ENCODE data around the gene AJAP1.

The AJAP1 gene

DNA sequence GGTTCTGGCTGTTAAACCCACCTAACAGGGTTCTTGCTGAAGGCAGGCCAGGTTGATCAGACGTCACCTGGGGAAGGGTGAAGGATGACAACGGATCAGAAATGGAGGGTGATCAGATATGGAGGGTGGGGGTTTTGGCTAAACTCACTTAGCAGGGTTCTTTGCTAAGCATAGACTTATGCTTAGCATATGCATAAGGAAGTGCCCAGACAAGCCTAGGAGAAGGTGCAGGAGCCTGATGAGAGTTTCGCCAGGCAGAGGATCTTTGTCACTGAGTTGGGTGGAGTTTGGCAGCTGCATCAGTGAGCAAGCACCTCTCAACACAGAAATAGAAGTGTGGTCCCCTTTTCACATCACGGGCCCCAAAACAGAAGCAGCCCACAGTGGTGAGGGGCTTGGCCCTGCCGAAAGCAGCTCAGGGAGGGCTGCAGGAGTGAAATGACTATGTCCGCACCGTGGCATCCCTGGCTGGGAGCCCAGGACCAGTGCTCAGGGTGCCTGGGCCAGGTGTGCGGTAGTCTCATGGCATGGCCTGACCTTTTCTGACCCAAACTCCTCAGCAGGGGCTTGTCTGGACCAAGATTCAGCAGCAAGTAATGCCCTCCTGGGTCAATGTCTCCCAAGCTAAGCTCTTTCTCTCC is 101.6 kb downstream of the AJAP1 start:
- Histone ChIP-seq H3K36me3 (ENCODE audit: insufficient read depth, low read length) (no peaks in the 10 kb centered on the region), H3K9me3 (ENCODE audit: low read length) (no peaks in the 10 kb centered on the region), H3K27me3 (ENCODE audit: insufficient read depth, low read length) (peaks cover 3% of the 10 kb centered on the region), H3K4me1 (ENCODE audit: insufficient read depth, low read length) (no peaks in the 10 kb centered on the region), H2AFZ (ENCODE audit: low read depth, low read length) (no peak overlapping the region), H3K4me3 (ENCODE audit: low read length) (no peak overlapping the region)

DNA sequence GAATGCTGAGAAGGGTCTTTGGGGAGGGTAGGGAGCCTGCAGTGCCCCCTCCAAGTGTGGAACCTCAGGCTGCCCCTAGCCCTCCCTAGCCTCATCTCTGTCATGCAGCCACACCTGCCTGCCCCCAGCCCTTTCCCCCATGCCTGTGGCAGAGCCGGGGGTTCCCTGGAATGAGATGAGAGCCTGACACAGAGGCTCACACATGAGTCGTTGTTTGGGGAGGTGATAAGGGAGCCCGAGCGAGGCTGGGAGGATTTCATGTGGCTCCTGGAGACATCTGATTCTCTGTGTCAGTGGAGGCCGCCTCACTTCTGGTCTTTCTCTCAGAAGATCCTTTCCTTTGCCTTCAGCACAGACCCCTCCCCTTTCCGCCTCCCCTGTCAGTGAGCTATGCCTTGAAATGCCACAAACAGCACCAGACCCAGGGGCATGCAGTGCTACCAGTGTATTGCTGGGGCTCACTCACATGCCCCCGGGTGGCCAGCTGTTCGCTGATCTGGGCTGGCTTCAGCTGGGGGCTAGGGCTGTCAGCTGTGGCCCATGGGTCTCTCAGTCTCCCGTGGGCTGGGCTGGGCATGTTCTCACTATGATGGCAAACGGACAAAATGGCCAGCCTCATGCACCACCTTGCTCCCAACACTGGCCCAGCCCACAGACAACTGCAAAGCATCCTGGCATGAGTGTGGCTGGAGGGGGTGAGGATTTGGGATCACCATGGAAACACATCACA is 102.6 kb downstream of the AJAP1 start:
- H3K4me1 ChIP-seq (ENCODE audit: insufficient read depth, low read length), result no peaks in the 10 kb centered on the region
- no peaks in the 10 kb centered on the region for H3K9me3 ChIP-seq (ENCODE audit: low read length)
- peaks cover 3% of the 10 kb centered on the region for H3K27me3 ChIP-seq (ENCODE audit: insufficient read depth, low read length)
- no peak overlapping the region for H3K4me3 ChIP-seq (ENCODE audit: low read length)
- no peaks in the 10 kb centered on the region for H3K36me3 ChIP-seq (ENCODE audit: insufficient read depth, low read length)
- H2AFZ ChIP-seq (ENCODE audit: low read depth, low read length), result no peak overlapping the region

GRCh38 chr1:4759671-4760070 is 105.3 kb downstream of the AJAP1 start:
- Histone ChIP-seq H3K9me3 (ENCODE audit: low read length) (no peaks in the 10 kb centered on the region), H3K36me3 (ENCODE audit: insufficient read depth, low read length) (no peaks in the 10 kb centered on the region), H2AFZ (ENCODE audit: low read depth, low read length) (no peak overlapping the region), H3K27me3 (ENCODE audit: insufficient read depth, low read length) (peaks cover 3% of the 10 kb centered on the region), H3K4me1 (ENCODE audit: insufficient read depth, low read length) (no peaks in the 10 kb centered on the region), H3K4me3 (ENCODE audit: low read length) (no peak overlapping the region)

GRCh38 chr1:4760088-4760487 is 105.7 kb downstream of the AJAP1 start:
- no peak overlapping the region for H3K4me3 ChIP-seq (ENCODE audit: low read length)
- peaks cover 3% of the 10 kb centered on the region for H3K27me3 ChIP-seq (ENCODE audit: insufficient read depth, low read length)
- no peaks in the 10 kb centered on the region for H3K4me1 ChIP-seq (ENCODE audit: insufficient read depth, low read length)
- H3K9me3 ChIP-seq (ENCODE audit: low read length), result no peaks in the 10 kb centered on the region
- H3K36me3 ChIP-seq (ENCODE audit: insufficient read depth, low read length), result no peaks in the 10 kb centered on the region
- no peak overlapping the region for H2AFZ ChIP-seq (ENCODE audit: low read depth, low read length)

GRCh38 chr1:4761324-4761723 is 106.9 kb downstream of the AJAP1 start:
- Histone ChIP-seq H3K9me3 (ENCODE audit: low read length) (no peaks in the 10 kb centered on the region), H2AFZ (ENCODE audit: low read depth, low read length) (no peak overlapping the region), H3K36me3 (ENCODE audit: insufficient read depth, low read length) (no peaks in the 10 kb centered on the region), H3K27me3 (ENCODE audit: insufficient read depth, low read length) (peaks cover 3% of the 10 kb centered on the region), H3K4me3 (ENCODE audit: low read length) (no peak overlapping the region), H3K4me1 (ENCODE audit: insufficient read depth, low read length) (no peaks in the 10 kb centered on the region)

GRCh38 chr1:4762146-4762545 is 107.7 kb downstream of the AJAP1 start:
- Histone ChIP-seq H3K9me3 (ENCODE audit: low read length) (no peaks in the 10 kb centered on the region), H2AFZ (ENCODE audit: low read depth, low read length) (no peak overlapping the region), H3K36me3 (ENCODE audit: insufficient read depth, low read length) (no peaks in the 10 kb centered on the region), H3K27me3 (ENCODE audit: insufficient read depth, low read length) (peaks cover 3% of the 10 kb centered on the region), H3K4me1 (ENCODE audit: insufficient read depth, low read length) (no peaks in the 10 kb centered on the region), H3K4me3 (ENCODE audit: low read length) (no peak overlapping the region)

- no peaks in the 10 kb centered on the region for H3K27me3 ChIP-seq (ENCODE audit: insufficient read depth, low read length)
- H3K36me3 ChIP-seq (ENCODE audit: insufficient read depth, low read length), result no peaks in the 10 kb centered on the region
- no peaks in the 10 kb centered on the region for H3K9me3 ChIP-seq (ENCODE audit: low read length)
- H3K4me3 ChIP-seq (ENCODE audit: low read length), result no peak overlapping the region
- H3K4me1 ChIP-seq (ENCODE audit: insufficient read depth, low read length), result no peaks in the 10 kb centered on the region
- no peak overlapping the region for H2AFZ ChIP-seq (ENCODE audit: low read depth, low read length)
Observed at GRCh38 chr1:4767308-4767707, 112.9 kb downstream of the AJAP1 start.

GRCh38 chr1:4768553-4768952 is 114.1 kb downstream of the AJAP1 start:
- no peak overlapping the region for H3K4me3 ChIP-seq (ENCODE audit: low read length)
- H3K36me3 ChIP-seq (ENCODE audit: insufficient read depth, low read length), result no peaks in the 10 kb centered on the region
- H3K27me3 ChIP-seq (ENCODE audit: insufficient read depth, low read length), result no peaks in the 10 kb centered on the region
- H3K4me1 ChIP-seq (ENCODE audit: insufficient read depth, low read length), result no peaks in the 10 kb centered on the region
- H3K9me3 ChIP-seq (ENCODE audit: low read length), result no peaks in the 10 kb centered on the region
- no peak overlapping the region for H2AFZ ChIP-seq (ENCODE audit: low read depth, low read length)

GRCh38 chr1:4769516-4770280 is 115.3 kb downstream of the AJAP1 start:
- H3K4me1 ChIP-seq (ENCODE audit: insufficient read depth, low read length), result no peaks in the 10 kb centered on the region
- H3K4me3 ChIP-seq (ENCODE audit: low read length), result no peak overlapping the region
- no peak overlapping the region for H2AFZ ChIP-seq (ENCODE audit: low read depth, low read length)
- H3K36me3 ChIP-seq (ENCODE audit: insufficient read depth, low read length), result no peaks in the 10 kb centered on the region
- H3K9me3 ChIP-seq (ENCODE audit: low read length), result no peaks in the 10 kb centered on the region
- no peaks in the 10 kb centered on the region for H3K27me3 ChIP-seq (ENCODE audit: insufficient read depth, low read length)

- H3K27me3 ChIP-seq (ENCODE audit: insufficient read depth, low read length), result no peaks in the 10 kb centered on the region
- H2AFZ ChIP-seq (ENCODE audit: low read depth, low read length), result no peak overlapping the region
- no peaks in the 10 kb centered on the region for H3K4me1 ChIP-seq (ENCODE audit: insufficient read depth, low read length)
- no peaks in the 10 kb centered on the region for H3K9me3 ChIP-seq (ENCODE audit: low read length)
- no peak overlapping the region for H3K4me3 ChIP-seq (ENCODE audit: low read length)
- H3K36me3 ChIP-seq (ENCODE audit: insufficient read depth, low read length), result no peaks in the 10 kb centered on the region
Observed at GRCh38 chr1:4770713-4771112, 116.3 kb downstream of the AJAP1 start.

GRCh38 chr1:4771267-4771666 is 116.9 kb downstream of the AJAP1 start:
- Histone ChIP-seq H3K36me3 (ENCODE audit: insufficient read depth, low read length) (no peaks in the 10 kb centered on the region), H2AFZ (ENCODE audit: low read depth, low read length) (no peak overlapping the region), H3K4me3 (ENCODE audit: low read length) (no peak overlapping the region), H3K9me3 (ENCODE audit: low read length) (no peaks in the 10 kb centered on the region), H3K4me1 (ENCODE audit: insufficient read depth, low read length) (no peaks in the 10 kb centered on the region), H3K27me3 (ENCODE audit: insufficient read depth, low read length) (no peaks in the 10 kb centered on the region)

DNA sequence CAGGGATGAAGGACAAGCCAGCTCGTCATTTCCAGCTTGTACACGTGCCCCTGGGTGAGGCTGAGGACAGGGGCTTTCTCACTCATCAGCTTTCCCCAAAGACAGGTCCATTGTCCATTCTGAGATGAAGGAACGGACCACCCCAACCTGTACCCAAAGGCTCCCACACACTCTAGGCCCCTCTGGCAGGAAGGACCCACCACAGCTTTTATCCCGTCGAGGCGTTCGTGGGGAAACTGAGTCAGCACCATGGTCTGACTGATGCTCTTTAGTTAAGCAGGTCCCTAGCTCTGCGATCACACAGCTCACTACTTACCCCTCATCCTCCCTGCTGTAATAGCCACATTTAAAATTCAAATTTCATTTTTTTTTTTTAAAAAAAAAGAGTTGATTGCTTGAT is 117.3 kb downstream of the AJAP1 start:
- Histone ChIP-seq H3K9me3 (ENCODE audit: low read length) (no peaks in the 10 kb centered on the region), H3K4me1 (ENCODE audit: insufficient read depth, low read length) (no peaks in the 10 kb centered on the region), H3K36me3 (ENCODE audit: insufficient read depth, low read length) (no peaks in the 10 kb centered on the region), H2AFZ (ENCODE audit: low read depth, low read length) (no peak overlapping the region), H3K4me3 (ENCODE audit: low read length) (no peak overlapping the region), H3K27me3 (ENCODE audit: insufficient read depth, low read length) (no peaks in the 10 kb centered on the region)

DNA sequence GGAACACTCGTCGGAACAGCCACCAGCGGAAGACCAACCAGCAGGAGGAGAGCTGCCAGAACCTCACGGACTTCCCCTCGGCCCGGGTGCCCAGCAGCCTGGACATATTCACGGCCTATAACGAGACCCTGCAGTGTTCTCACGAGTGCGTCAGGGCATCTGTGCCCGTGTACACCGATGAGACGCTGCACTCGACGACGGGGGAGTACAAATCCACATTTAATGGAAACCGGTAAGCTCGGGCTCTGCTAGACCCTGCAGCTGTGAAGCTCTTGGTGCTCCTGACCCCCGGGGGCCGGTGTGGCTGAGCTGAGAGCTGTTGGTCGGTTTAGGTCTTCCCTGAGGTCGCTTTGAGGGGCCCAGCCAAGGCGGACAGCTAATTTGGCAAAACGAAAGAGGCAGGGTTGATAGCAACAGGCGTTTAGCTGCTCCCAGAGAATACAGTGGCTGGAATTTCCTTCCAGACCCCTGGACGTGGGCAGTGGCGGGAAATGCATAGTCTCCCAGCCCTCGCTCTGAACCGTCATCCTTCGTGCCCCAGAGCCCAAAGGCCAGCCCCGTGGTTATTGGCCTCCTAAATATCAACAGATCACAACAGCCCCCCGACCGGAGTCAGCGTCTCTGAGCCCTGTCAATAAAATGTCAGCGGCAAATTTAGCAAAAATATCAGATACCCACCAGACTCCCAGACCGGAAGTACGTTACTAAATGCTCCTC is 118.0 kb downstream of the AJAP1 start:
- Histone ChIP-seq H3K27me3 (ENCODE audit: insufficient read depth, low read length) (no peaks in the 10 kb centered on the region), H3K4me3 (ENCODE audit: low read length) (no peak overlapping the region), H3K9me3 (ENCODE audit: low read length) (no peaks in the 10 kb centered on the region), H2AFZ (ENCODE audit: low read depth, low read length) (no peak overlapping the region), H3K36me3 (ENCODE audit: insufficient read depth, low read length) (no peaks in the 10 kb centered on the region), H3K4me1 (ENCODE audit: insufficient read depth, low read length) (no peaks in the 10 kb centered on the region)

All from neuron (in vitro differentiated cells).